GM21723 (cell line): ENCODE measurements around the gene SPOCK1.
"Not testable (repeated sequence)": the region's sequence is repeated elsewhere in the genome, so short reads cannot be mapped to it uniquely, and the experiment has no call there.

ENCODE experiments used
- ATAC-seq: cut with Tn5 transposase; IDR thresholded peaks from one replicate; pipeline ENCODE4 v1.9.1; 2021; ENCODE audit warnings: mild to moderate bottlenecking, moderate library complexity; ENCODE audit not compliant: unreplicated experiment

SPOCK1 gene

DNA sequence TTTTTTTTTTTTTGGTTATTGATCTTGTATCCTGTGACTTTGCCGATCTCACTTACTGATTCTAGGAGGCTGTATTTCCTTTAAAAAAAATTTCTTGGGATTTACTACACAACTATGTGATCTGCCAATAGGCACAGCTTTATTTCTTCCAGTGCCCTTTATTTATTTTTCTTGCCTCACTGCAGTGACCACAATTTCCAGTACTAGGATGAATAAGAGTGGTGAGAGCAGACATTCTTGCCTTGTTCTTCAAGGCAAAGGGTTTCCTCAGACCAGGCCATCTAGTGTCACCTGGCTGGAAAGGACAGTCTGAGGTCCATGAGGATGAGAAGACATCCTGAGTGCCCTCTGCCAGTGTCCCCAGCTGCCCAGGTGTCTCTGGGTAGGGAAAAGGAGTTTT, 265.4 kb downstream of the SPOCK1 start:
- ATAC-seq: no peak

DNA sequence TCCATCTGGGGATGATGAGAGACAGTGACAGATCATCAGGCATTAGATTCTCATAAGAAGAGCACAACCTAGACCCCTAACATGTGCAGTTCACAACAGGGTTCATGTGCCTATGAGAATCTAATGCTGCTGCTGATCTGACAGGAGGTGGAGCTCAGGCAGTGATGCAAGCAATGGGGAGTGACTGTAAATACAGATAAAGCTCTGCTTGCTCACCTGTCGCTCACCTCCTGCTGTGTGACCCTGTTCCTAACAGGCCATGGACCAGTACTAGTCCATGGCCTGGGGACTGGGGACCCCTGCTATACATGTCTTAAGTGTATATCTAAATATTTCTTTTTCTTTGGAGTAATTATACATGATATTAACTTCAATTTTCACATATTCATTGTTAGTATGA, 265.8 kb downstream of the SPOCK1 start:
- ATAC-seq: not testable (repeated sequence)

DNA sequence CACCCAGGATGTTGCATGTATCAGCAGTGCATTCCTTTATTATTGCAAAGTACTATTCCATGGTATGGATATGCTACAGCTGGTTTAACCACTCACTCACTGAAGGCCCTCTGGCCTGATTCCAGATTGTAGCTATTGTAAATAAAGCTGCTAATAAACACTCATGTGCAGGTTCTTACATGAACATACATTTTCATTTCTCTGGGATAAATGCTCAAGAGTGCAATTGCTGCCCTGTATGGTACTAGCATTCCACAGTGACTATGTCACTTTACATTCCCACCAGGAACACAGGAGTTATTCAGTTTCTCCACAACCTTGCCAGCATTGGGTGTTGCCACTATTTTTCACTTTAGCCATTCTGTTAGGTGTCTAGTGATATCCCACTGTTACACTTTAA, 267.6 kb downstream of the SPOCK1 start:
- no peak for ATAC-seq

DNA sequence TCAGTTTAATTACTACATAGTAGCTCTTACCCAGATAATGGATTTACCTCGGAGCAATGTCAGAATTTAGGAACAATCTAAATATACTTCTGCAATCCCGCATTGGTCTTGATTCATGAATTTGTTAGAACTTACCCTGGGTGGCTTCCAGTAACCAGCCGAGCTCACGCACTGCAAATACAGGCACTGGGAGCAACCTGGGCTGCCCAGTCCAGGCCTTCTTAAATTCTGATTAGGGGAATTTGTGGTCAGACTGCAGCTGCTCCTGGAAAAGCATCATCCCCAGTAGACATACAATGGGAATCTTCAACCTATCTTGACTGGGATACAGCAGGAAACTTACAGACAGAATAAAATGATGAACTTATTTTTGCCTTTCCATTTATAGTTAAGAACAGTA, 270.3 kb downstream of the SPOCK1 start:
- ATAC-seq: no peak

DNA sequence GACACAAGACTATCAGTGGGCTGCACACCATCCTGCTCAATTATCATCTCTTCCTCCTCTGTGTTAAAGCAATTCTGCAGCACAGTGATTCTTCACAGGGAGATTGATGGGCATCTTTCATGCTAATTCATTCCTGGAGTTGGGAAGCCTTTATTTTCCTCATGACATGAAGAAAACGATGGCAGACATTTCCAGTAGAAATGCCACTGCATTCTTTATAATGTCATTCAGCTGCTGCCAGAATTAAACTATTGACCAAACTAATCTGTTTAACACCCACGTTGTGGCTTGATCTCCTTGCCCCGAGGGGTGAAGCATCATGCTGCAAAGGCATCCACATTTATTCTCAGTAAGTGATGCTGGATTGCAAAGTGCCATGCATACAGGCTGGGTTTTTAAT, 273.0 kb downstream of the SPOCK1 start:
- no peak for ATAC-seq

DNA sequence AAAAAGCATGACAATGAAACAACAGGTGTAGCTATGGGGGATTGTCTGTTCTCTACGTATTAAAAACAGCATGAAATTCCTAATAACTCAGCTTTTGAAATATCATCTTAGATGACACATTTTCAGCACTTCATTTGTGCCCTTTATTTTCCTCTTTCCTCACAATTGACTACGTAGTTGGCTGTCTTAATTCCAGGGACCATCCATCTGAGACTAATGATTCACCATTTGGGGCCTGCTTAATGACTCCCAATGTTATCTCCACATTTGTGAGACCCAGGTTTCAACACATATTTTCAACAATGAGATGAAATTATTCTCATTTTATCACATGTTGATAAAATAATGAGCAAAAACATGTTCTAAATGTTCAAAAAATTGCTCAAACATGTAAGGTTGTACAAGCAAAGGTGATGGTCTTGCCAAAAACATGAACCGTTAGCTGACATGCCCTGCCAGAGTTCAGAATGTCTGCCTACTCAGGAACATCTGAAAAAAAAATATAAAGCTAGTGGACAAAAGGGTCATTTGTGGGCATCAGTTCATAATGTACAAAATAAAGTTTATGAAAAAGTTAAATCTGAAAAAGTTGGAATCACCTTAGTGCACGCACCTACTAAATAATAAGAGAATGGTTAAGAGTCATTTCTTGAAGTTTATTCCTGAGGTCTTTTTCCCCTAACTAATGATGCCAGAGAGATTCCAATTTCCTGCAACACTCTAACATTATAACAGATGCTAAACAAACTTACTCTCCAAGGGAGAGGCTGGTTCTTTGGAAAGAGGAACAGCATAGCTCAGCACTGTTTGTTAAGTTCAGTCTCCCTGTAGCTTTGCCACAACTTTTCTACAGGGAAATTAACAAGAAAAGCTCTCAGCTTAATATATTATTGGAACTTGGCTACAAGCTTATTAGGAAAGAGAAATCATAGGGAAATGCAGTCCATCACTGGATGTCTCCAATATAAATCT, 275.5 kb downstream of the SPOCK1 start:
- no peak for ATAC-seq

DNA sequence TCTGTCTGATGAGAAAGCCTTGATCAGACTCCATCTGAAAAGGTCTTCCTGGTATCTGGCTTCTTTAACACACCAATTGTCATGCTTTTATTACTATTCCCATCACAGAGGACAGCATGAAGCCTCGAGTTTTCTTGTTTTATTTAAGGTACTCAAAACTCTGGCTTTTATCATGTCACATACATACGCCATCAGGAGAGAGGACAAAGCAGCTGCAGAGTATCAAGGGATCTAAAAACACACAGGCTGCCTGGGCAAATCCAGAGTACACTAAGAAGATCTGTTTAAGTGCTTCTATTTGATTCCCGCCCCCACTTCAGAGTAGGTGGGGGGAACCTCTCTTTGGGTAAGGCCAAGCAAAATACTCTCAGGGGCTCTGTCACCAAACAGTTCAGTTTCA, 277.2 kb downstream of the SPOCK1 start:
- no peak for ATAC-seq

DNA sequence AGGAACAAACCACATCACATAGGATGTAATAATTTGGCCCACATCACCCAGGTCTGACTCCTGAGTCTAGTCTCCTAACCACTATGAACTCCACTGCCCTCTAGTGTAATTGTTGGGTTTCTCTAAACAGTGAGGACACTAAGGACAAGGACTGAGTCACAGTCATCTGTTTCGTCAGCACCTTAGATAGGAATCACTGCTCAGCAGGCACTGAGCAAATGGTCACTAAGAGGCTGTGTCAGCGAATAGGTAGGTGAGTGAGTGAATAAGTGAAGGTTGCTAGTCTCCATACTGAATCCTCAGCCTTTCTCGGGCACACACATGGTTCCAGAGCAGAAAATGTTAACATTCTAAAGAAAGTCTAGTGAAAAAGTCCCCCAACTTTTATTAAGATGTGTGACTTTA, 278.6 kb downstream of the SPOCK1 start:
- peak; percentile 83 for ATAC-seq

DNA sequence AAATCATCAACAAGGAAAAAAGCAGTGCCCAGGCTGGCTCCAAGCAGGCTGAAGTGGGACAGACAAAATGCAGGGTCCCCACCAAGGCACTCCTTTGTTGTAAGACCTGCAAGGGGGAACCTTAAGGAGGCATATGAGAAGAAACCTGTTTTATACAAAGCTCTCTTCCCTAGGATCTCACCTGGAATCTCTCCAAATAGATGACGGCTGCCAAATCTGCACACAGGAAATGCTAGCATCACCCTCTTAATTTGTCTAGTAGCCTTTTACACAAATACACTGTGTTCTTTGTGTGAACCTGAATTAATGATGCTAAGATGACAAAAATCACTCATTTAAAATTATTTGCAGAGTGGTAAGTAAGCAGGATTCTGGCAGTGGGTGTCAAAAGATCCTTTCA, 280.2 kb downstream of the SPOCK1 start:
- ATAC-seq: no peak

DNA sequence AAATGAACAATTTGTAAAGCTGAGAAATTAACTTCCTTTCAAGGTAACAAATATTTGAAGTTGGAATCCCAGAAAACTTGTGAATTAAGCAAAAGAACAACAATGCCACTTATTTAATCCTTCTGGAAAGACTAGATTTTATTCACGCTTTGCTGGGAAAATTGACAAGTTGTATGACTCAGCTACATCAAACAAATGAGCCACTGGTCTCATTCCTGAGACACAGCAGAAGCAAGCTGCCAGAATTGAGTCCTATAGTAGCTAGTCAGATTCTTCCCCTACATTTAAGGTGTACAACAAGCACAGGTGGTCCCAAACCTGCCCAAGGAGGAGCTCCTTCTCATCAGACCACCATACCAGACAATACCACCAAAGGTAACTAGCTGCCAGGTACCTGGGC, 280.7 kb downstream of the SPOCK1 start:
- ATAC-seq: no peak

DNA sequence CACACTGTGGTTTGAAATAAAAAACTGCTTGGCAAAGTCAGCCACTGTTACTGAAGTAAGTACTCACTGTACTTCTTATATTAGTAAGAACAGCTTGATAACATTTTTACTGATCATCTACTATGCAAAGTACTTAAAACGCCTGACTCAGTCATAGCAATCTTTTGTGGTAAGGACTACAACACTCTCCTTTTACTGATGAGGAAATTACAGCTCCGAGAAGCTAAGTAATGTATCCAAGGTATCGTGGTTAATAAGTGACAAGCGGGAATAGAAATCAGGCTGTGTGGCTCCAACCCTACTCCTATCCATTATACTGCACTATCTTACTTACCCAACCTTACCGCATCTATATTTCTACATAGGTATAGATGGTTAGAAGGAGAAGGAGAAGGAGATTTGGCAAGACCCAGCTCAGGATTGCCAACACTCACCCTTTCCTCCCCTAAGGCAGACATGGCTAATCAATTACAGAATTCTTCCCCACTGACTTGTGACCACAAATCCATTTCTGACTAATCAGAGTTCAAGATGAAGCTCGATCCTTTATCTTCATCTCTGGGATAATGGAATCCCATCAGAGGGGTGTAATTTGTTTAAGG, 281.4 kb downstream of the SPOCK1 start:
- ATAC-seq: no peak

DNA sequence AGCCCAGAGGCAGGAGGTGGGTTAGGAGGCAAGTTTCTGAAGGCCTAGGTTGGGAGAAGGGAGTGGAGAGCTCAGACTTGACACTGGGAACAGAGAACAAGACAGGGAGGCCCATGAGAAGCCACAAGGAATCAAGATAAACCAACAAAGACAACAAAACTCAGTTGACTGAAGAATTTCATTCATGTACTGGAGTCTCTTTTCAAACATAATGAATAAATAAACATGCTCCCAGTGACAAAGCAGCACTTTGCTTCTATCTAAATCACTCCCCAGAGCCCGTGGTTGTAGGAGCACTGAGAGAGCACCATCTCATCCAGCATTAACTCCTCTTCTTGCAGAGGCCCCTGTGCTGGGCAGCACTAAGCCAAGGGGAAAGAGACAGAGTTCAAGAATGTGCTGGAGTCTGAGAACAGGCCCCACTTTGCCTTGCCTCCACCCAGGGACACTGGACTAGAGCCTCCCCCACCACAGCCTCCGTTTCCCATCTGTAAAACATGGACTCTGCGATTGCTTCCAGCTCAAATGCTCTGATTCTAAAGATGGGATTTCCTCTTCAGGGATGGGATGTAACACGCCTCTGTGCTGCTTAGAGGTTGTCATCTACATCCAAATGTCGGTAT, 282.0 kb downstream of the SPOCK1 start:
- no peak for ATAC-seq

DNA sequence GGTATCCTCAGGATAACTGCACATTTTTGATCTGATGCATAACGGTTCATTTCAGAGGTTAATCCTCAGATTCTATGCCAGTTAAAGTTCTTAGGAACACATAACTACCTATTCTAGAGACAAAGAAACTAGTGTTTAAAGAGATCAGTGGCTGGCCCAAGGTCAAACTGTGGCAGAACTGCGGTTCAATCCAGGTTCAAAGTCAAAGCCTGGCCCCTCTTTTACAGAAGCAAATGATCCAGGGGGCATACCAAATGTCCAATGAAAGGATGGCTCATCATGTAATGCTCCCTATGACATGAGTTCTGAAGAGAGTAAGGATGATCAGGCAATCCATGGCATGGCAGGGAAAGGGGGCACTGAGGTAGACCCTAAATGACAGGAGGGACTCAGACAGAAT, 283.3 kb downstream of the SPOCK1 start:
- no peak for ATAC-seq

DNA sequence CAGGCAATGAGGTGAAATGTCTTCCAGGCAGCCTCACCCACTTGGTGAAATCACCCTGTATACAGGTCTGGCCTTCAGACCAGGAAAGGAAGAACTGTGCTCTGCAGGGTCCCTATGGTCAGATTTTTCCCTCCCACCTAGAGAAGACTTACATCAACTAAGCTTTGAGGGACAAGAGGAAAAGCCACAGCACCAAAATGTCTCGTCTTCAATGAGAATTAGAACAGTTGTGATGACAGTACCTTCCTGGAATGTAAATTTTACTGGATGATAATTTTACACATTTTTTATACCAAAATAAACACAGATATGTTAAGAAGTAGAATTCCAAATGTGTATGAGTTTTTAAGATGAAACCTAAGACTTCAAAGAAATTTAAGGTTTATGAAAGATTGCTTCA, 283.9 kb downstream of the SPOCK1 start:
- ATAC-seq: no peak

DNA sequence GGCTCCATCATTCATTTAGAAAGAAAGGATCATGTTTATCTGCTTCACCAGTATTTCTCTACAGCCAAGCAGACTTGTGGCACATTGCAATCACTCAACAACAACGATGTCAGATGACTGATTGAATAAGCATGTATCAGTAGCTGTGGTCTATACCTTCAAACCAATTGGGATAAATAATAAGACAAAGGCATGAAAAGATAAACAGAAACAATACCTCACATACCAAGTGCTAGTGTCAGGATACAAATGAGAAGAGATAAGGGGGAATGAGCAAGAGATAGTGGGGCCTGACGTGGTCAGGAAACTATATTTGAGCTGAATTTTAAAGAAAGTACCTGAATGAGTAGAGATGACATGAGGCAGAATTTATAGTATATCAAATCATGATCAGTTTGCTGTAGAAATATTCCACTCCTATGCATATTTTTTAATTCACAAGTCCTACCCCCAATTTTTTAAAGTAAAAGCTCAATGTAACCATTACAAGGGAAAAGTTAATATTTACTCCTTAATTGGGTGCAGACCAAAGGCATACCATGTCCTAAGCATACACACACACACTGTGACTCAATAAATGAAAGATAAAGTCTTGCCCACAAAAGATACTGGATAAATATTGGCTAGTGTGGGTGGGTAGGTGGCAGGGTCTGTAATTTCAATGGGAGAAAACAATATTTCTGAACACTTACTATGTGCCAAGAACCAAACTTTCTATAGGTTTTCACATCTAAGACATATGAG, 284.5 kb downstream of the SPOCK1 start:
- no peak for ATAC-seq

DNA sequence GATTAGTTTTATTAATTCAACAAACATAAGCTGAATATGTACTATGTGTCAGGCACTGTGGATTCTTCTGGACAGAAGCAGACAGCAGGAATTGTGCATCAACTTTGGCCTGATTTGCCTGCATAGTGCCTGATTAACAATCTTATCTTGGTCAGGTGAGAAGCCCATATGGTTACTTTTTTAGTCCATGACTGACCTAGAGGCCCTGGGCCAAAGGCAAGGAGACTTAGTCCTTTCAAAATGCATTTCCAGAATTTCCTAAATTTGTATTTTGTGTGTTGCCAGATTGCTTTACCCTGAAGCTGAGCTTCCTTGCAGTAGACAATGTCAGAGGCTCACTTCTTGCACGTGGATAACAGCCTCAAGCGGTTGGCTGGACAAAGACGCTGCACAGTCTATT, 286.7 kb downstream of the SPOCK1 start:
- no peak for ATAC-seq

DNA sequence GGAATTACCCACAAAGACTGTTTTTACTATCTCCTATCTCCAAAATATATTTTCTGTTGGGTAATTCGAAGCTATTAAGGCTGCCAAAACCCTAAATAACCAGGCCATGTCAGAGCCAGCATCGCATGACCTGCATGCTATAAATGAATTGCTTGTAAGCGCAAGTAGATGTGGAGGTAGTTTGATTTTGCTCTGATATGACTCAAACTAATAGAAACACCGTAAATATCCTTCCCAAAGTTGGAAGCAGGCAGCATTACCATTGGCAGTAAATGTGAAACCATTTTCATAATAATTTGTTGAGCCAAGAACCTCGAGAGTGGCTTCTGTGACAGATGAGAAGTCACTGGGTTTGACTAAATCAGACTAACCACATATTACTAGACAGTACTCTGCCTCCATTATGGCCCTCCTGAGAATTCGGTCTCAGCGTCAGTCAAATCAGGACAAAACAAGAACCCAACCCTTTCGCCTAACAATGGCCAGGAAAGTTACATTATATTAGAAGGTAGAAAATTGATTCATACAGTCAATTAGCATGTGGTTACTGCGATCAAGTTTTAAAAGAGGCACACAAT, 289.8 kb downstream of the SPOCK1 start:
- no peak for ATAC-seq

DNA sequence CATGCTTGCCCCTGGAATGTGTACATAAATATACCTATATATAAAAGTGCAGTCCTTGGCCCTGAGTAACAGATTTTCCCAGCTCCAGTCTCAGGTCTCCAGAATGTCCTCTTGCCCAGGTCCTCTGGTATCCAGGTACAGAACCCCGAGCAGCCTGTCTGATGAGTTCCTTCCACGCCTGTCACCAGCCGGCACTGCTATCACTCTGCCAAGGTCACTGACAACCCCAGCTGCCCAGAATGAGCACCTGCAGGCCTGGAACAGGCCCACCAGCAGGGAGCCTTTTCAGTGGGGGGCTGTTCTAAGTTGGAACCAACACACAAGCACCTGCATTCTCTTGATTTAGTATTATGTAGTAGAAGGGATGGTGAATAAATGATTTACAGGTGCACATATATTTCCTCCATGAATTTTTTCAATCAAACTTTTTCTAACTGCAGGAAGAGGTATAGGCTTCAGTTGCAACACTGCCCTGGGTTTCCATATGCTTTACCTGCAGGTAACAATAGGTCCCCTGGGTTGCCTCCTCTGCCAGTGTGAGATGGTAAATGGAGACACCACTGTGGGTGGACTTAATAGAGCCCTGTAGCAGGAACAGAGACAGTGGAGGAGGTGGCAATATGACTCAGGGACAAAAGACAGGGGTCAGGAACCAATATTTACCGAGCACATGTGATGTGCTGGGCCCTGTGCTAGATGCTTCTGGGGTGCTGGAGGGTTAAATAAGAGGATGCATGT, 291.9 kb downstream of the SPOCK1 start:
- ATAC-seq: no peak

DNA sequence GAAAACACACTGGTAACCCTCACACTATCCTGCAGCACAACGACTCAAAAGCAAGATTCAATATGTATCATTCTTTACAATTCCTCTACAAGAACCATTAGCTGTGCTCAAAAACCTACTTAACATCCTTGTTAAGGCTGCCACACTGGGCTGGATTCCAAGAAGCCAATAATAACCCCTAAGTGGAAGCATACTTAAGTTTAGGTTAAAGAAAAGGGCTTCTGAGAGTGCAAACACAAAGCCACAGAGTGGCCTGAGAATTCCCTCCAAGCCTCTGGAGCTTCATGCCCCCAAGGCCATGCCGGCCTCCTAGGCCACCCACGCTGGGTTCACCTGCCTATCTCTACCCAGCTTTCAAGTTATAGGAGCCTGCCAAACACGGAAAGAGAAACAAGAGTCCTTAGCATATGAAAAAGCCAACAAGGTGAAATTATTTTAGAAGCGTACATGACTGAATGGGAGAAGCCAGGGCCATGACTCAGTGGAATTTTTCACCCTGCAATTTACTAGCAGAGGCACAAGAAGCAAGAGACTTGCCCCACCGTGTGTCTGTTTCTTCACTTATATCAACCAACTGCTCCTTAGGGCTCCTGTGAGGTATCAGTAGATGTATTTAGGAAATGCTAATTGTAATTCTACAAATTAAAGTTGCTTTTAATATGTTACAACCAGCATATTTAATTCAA, 293.0 kb downstream of the SPOCK1 start:
- ATAC-seq: no peak
